HG03521 (cell line): Measurements from ENCODE around the gene SCAPER.
"Not testable (repeated sequence)": the region's sequence is repeated elsewhere in the genome, so short reads cannot be mapped to it uniquely, and the experiment has no call there.

ENCODE experiments used
- ATAC-seq: cut with Tn5 transposase; IDR thresholded peaks from one replicate; pipeline ENCODE4 v1.9.1; 2021; ENCODE audit warnings: mild to moderate bottlenecking, moderate library complexity; ENCODE audit not compliant: unreplicated experiment

SCAPER gene

GRCh38 chr15:76584868-76585575, 320.1 kb downstream of the SCAPER start:
- no peak for ATAC-seq

DNA sequence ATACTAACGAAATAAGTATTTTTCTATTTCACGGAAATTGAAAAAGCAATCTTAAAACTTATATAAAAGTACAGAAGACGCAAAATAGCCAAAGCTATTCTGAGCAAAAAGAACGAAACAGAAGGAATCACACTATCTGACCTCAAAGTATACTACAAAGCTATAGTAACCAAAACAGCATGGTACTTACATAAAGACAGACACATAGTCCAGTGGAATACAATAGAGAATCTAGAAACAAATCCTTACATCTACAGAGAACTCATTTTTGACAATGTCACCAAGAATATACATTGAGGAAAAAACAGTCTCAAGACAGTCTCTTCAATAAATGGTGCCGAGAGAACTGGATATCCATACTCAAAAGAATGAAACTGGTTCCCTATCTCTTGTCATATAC, 322.6 kb downstream of the SCAPER start:
- no peak for ATAC-seq

DNA sequence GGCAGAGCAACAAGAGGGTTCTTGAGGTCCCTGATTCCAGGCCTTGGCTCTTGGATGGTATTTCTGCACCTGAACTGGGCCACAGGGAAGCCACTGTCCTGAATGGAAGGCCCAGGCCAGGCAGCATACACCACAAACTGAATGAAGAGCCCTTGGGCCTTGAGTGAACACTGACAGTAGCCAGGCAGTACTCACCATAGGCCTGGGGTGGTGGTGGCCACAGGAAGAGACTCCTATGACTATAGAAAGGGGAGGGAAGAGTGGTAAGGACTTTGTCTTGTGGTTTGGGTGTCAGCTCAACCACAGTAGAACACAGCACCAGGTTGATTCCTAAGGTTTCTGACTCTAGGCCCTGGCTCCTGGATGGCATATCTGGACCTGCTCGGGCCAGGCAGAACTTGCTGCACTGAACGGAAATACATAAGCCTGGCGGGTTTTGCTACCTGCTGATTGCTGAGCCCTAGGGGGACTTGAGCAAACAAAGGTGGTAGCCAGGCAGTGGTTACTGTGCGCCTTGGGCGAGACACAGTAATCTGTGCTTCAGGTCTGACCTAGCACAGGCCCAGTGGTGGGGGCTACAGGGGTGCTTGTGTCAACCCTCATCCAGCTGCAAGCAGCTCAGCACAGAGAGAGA, 327.1 kb downstream of the SCAPER start:
- no peak for ATAC-seq

DNA sequence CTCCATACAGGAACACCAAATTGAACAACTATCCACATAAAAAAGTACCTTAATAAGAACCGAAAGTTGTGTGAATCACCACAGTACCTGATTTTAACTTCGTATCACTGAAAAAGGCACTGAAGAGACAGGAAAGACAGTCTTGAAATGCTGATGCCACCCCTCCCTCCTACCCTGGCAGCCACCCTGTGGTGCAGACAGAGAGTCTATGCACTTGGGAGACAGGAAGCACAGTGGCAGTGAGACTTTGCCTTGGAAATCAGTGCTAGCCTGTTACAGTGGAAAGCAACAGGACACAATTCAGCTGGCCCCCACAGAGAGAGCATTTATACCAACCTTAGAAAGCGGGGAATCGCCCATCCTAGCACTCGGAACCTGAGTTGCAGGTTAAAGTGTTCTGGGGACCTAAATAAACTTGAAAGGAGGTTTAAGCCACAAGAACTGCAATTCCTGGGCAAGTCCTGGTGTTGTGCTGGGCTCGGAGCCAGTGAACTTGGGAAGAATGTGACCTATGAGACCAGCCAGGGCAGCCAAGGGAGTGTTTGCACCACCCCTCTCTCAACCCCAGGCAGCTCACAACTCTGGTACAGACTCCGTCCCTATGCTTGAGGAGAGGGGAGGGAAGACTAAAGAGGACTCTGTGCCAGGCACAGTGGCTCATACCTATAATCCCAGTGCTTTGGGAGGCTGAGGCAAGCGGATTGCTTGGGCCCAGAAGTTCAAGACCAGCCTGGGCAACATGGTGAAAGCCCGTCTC, 328.4 kb downstream of the SCAPER start:
- no peak for ATAC-seq

DNA sequence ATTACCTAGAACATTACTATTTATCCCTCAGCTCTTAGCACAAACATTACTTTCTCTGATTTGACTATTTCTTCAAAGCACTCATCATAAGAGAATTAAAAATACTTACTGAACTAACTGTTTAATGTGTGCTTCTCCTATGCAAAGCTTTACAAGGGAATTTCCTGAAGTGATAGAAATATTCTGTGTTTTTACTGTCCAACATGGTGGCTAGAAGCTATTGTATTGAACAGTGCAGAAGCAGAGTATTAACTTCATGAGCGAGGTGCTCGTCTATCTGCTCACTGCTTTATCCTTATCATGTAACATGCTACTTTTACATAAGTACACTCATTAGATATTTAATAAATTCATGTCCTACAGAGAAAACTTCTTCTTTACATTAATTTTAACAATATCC, 329.5 kb downstream of the SCAPER start:
- ATAC-seq = no peak

GRCh38 chr15:76575274-76575673, 329.9 kb downstream of the SCAPER start:
- peak; percentile 80 for ATAC-seq

DNA sequence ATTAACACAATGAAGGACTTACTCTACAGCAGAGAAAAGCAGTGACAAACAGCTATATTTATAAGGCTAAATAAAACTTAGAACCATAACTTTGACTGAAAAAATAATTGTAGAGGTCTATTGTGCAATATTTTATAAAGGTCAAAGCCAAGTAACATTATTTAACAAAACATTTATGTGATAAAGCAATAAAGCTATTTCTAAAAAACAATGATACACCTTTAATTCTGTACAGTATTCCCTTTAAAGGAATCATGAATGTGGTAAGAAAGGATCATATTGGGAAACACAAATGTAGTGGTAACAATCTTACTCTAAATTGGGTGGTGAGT, 332.2 kb downstream of the SCAPER start:
- no peak for ATAC-seq

DNA sequence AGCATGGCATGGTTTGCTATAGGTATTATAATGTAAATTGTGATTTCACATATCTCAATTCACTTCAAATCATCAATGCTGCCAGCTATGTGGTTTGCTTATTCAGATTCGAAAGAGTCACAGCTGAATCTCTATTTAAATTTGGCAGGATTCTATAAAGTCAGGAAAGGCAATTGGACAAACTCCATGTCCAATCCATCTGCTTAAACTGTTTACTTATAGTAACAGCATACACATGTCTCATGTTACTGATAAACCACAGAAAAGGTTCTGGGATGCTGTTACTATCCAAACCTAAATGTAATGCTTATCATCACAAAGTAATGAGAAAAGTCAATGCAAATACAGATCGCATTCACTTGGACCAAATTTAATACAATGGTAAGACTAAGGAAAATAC, 338.9 kb downstream of the SCAPER start:
- no peak for ATAC-seq

DNA sequence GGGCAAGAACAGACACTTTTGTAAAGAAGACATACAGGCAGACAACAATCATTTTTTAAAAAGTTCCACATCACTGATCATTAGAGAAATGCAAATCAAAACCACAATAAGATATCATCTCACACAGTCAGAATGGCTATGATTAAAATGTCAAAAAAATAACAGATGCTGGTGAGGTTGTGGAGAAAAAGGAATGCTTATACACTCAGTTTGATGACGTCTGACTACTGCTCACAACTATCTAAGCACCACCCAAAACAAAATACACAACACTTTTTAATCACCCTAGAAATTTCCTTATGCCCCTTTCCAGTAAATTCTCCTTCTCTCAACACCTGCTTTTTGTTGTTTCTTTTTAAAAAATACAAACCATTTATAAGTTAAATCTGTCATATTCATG, 339.8 kb downstream of the SCAPER start:
- ATAC-seq = no peak

DNA sequence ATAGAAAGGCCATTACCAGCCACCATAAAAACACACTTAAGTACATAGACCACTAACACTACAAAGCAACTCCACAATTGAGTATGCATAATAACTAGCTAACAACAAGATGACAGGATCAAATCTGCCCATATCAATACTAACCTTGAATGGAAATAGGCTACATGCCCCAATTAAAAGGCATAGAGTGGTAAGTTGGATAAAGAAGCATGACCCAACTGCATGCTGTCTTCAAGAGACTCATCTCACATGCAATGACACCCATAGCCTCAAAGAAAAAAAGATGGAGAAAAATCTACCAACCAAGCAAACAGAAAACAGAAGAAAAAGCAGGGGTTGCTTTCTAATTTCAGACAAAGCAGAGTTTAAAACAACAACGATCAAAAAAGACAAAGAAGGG, 349.9 kb downstream of the SCAPER start:
- no peak for ATAC-seq

DNA sequence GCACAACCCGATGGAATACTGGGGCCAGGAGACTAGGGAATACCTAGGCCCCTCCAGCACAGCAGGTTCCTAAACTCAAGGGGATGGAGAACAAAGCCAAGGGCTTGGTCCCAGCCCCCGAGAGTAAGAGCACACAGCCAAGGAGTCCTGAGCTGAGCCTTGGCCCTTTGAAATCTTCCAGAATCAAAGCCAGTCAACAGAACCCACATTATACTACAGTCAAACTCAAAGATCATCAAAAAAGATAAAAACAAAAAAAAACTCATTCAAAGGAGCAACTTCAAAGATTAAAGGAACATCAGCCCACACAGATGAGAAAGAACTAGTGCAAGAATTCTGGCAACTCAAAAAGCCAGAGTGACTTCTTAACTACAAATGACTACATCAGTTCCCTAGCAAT, 351.6 kb downstream of the SCAPER start:
- no peak for ATAC-seq

- no peak for ATAC-seq
Measured at GRCh38 chr15:76553102-76553501, 352.0 kb downstream of the SCAPER start.

DNA sequence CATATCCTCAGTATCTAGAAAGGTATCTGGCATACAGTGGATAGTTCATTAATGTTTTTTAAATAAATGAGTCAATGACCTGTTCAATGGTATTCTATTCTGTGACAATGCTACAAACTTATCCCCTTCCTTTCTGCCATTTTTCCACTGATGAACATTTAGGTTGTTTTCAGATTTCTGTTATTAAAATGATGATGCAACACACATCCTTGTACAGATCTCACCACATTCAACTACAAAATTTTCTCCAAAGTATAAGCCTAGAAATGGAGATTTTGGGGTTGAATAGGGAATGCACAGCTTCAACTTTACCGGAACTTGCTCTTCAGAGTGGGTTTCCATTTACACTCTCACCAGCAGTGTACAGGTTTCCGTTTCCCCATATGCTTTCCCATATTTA, 358.3 kb downstream of the SCAPER start:
- ATAC-seq = no peak

GRCh38 chr15:76533995-76534394, 371.1 kb downstream of the SCAPER start:
- ATAC-seq = no peak

DNA sequence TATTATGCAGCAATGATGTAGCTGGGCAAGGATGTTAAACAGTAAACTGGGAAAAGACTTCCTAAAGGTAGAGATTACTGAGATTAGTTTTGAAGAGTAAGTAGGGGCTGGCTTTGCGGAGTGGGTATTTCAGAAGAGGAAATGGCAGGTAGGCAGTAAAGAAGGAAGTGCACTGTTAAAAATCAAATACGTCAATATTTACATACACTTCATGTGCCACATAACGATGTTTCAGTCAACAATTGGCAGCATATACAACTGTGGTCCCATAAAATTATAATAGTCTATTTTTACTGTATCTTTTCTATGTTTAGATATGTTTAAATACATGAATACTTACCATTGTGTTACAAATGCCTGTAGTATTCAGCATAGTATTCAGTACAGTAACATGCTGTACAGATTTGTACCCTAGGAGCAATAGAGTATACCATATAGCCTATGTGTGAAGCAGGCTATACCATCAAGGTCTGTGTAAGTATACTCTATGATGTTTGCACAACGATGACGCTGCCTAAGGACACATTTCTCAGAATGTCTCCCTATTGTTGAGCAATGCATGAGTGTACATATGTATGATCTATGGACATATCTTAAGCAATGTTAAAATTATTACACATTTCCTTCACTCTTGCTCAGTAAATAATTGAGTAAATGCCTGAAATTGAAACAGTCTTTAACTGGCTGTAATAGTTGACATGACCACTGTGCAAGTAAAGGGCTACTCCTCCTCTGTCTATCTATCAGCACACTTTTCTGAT, 371.9 kb downstream of the SCAPER start:
- no peak for ATAC-seq

GRCh38 chr15:76529911-76530310, 375.2 kb downstream of the SCAPER start:
- ATAC-seq = no peak

DNA sequence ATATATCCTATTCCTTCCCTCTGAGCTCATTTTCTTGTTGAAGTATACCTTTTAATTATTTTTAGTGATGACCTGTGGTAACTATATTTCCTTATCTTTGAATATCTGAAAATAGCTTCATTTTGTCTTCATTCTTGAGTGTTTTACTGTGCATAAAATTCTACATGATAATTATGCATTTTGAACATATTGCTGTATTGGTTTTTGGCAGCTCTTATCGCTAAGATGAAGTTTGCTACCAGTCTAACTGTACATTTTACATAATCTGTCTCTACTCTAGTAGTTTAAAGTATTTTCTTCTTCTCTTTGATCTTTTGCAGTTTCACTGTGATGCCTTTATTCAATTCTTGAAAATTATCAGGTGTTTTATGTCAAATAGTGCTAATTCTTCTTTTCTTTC, 379.0 kb downstream of the SCAPER start:
- ATAC-seq = no peak

DNA sequence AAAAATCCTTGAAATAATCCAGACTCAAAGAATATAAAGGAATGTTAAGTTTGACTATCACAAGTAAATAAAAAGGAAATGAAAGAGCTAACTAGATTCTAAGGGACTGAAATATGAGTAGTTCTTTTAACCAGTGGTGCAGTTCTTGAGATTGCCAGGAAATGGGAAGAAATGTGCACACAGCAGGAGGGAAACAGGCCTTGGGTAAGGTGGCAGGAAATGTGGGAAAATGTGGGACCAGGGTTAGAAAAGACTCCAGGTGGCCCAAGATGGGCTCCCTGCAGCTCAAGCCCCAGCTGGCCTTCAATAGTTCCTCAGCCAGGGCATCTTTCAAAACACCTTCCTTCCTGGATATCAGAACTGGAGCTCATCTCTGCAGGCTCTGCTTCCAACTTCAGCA, 387.2 kb downstream of the SCAPER start:
- no peak for ATAC-seq

DNA sequence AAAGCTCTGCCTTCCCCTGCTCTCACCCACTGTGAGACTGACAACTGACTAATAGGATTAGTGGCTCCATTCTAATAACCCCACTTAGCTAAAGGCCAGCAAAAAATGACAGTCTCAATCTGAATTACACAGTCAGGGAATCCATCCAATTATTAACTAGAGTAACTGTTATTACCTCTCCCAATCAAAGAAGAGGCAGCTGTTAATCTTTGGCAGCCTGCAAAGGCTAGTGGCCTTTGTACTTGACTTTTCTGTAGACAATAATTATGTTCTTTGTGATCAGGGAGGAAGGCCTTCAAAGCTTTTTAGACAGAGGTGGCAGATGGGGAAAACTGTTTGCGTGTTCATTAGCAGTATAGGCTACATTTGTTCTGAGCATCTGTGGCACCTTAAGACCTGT, 390.9 kb downstream of the SCAPER start:
- ATAC-seq = no peak

- ATAC-seq = no peak
Measured at GRCh38 chr15:76512971-76513370, 392.2 kb downstream of the SCAPER start.

- not testable (repeated sequence) for ATAC-seq
Measured at GRCh38 chr15:76510663-76511062, 394.5 kb downstream of the SCAPER start.

DNA sequence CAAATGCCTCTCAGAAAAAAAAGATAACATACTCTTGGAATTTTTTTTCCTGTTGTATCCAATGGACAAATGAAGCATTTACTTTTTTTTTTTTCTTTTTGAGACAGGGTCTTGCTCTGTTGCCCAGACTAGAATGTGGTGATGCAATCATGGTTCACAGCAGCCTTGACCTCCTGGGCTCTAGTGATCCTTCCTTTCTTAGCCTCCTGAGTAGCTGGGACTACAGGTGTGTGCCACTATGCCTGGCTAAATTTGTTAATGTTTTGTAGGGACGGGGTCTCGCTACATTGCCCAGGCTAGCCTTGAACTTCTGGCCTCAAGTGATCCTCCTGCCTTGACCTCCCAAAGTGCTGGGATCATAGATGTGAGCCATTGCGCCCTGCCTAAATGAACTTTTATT, 401.3 kb downstream of the SCAPER start:
- ATAC-seq = no peak
